Measurements from ENCODE around the gene CNTN1. TPM values are rescaled to one million over a fixed set of nuclear protein-coding genes. Genes with fewer than 3 reads are reported as not detected.
A peak's percentile ranks its signal among the peaks of the same experiment; 100 is the strongest.

CNTN1 gene
- total RNA-seq, 3 donors from 2014 or later (not counting 1 experiment from before 2014, with no cell fraction given), result not detected

DNA sequence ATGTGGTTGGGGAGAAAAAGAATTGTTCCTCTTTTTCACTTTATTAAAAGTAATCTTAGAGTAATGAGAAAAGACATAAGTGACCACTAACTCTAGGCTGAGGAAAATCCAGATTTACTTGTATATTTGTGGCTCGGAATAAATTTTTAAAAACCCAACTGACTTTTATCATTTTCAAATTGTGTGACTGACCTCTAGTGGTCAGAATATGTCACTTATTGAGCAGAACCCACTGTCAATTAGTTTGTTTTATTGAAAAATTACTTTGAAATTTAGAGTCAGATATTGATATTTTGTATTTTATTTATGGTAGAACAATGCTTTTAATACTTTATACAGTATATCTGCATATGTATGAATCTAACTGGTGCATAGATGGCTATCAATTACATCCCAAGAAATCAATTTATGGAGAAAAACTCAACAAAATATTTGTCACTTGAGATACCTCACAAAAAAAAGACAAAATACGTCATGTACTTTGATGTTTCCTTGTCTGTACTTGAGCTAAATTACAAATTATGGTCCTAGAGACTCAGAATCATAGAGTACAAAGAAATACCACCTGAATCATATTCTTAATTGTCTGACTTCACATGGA, 229.4 kb downstream of the CNTN1 start:
- ATAC-seq (no peak), DNase-seq (peak in 1 of 2 donors; percentile 4)
- WGBS (ENCODE audit: insufficient coverage), result 63% methylated on average over 1 of the region's 2 CpGs
- no peak overlapping the region for H3K27ac Mint-ChIP-seq
- intact Hi-C loops (cut with micrococcal nuclease), result no loop called here
- no peak overlapping the region for H3K4me3 Mint-ChIP-seq
- H3K27me3 Mint-ChIP-seq (ENCODE audit: low read depth in 2 of 2), result no peaks in the 10 kb centered on the region
- Histone ChIP-seq H3K36me3 (ENCODE audit: control insufficient read depth, insufficient read depth, low read length) (no peaks in the 10 kb centered on the region), H3K9me3 (ENCODE audit: control insufficient read depth, insufficient read depth, low read length) (no peaks in the 10 kb centered on the region), H3K27me3 (ENCODE audit: control insufficient read depth, insufficient read depth, low read length) (no peaks in the 10 kb centered on the region), H3K27ac (ENCODE audit: low read length) (no peak overlapping the region), H3K4me1 (ENCODE audit: control insufficient read depth, insufficient read depth, low read length) (no peaks in the 10 kb centered on the region), H3K4me3 (ENCODE audit: low read length) (no peak overlapping the region)
- TF ChIP-seq, protein P1, sequence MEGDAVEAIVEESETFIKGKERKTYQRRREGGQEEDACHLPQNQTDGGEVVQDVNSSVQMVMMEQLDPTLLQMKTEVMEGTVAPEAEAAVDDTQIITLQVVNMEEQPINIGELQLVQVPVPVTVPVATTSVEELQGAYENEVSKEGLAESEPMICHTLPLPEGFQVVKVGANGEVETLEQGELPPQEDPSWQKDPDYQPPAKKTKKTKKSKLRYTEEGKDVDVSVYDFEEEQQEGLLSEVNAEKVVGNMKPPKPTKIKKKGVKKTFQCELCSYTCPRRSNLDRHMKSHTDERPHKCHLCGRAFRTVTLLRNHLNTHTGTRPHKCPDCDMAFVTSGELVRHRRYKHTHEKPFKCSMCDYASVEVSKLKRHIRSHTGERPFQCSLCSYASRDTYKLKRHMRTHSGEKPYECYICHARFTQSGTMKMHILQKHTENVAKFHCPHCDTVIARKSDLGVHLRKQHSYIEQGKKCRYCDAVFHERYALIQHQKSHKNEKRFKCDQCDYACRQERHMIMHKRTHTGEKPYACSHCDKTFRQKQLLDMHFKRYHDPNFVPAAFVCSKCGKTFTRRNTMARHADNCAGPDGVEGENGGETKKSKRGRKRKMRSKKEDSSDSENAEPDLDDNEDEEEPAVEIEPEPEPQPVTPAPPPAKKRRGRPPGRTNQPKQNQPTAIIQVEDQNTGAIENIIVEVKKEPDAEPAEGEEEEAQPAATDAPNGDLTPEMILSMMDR (IDR thresholded peaks at IDR 0.05), result peak; percentile 39
- H3K9me3 Mint-ChIP-seq, result peaks cover 0 to 7% of the 10 kb centered on the region in 2 donors
- no peaks in the 10 kb centered on the region for H3K4me1 Mint-ChIP-seq
- no peaks in the 10 kb centered on the region for H3K36me3 Mint-ChIP-seq

DNA sequence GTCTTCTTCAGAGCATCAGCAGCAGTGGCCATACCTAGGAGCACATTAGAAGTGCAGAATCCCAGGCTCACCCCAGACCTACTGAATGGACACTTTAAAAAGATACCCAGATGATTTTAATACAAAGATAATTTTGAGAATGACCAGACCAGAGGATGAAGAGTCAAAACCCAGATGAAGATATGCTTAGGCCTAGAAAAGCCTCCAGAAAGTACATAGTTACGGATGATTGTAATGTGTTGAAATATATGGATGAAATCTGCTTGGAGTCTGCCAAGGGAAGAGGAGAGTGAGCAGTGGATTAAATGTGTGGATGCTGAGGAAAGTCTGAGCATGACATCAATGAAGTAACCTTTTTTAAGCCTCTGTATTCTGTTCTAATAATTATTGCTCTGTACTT, 245.7 kb downstream of the CNTN1 start:
- H3K36me3 ChIP-seq (ENCODE audit: control insufficient read depth, insufficient read depth, low read length), result no peaks in the 10 kb centered on the region
- Mint-ChIP-seq H3K4me1 (no peaks in the 10 kb centered on the region), H3K27ac (no peak overlapping the region), H3K4me3 (no peak overlapping the region), H3K27me3 (ENCODE audit: low read depth in 2 of 2) (no peaks in the 10 kb centered on the region), H3K9me3 (peaks cover 0 to 2% of the 10 kb centered on the region in 2 donors), H3K36me3 (no peaks in the 10 kb centered on the region)
- DNase-seq (no peak), ATAC-seq (no peak)
- no peak overlapping the region for H3K4me3 ChIP-seq (ENCODE audit: low read length)
- no peaks in the 10 kb centered on the region for H3K4me1 ChIP-seq (ENCODE audit: control insufficient read depth, insufficient read depth, low read length)
- no peaks in the 10 kb centered on the region for H3K9me3 ChIP-seq (ENCODE audit: control insufficient read depth, insufficient read depth, low read length)
- intact Hi-C loops (cut with micrococcal nuclease), result no loop called here
- TF ChIP-seq, protein P1 (IDR thresholded peaks at IDR 0.05), result no peak
- H3K27me3 ChIP-seq (ENCODE audit: control insufficient read depth, insufficient read depth, low read length), result no peaks in the 10 kb centered on the region
- 89% methylated on average over 1 of the region's 1 CpG for WGBS (ENCODE audit: insufficient coverage)
- H3K27ac ChIP-seq (ENCODE audit: low read length), result no peak overlapping the region

DNA sequence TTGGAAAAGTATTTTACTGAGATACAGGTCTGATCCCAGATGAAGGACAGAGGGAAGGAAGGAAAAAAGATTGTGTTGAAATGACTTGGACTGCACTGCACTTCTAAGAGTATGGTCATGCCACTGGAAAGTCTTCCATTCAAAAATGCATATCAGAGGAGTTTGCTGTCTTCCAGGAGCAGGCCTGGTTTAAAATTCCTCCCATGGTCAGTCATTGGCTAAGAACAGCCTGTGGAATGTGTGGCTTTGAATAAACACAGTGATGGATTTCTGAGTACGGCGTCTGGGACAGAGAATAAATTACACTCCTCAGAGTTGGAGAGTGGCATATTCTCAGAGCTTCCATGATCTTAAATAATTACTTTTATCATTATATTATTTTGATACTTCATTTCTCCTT, 250.1 kb downstream of the CNTN1 start:
- no CpG with 5 or more reads among the region's 2 CpGs for WGBS (ENCODE audit: insufficient coverage)
- H3K27ac ChIP-seq (ENCODE audit: low read length), result no peak overlapping the region
- DNase-seq (no peak), ATAC-seq (no peak)
- no peaks in the 10 kb centered on the region for H3K36me3 ChIP-seq (ENCODE audit: control insufficient read depth, insufficient read depth, low read length)
- TF ChIP-seq, protein P1 (IDR thresholded peaks at IDR 0.05), result no peak
- no peak overlapping the region for H3K4me3 Mint-ChIP-seq
- no peaks in the 10 kb centered on the region for H3K4me1 Mint-ChIP-seq
- no peaks in the 10 kb centered on the region for H3K9me3 Mint-ChIP-seq
- no peak overlapping the region for H3K27ac Mint-ChIP-seq
- H3K4me3 ChIP-seq (ENCODE audit: low read length), result no peak overlapping the region
- no peaks in the 10 kb centered on the region for H3K36me3 Mint-ChIP-seq
- no peaks in the 10 kb centered on the region for H3K27me3 ChIP-seq (ENCODE audit: control insufficient read depth, insufficient read depth, low read length)
- H3K9me3 ChIP-seq (ENCODE audit: control insufficient read depth, insufficient read depth, low read length), result no peaks in the 10 kb centered on the region
- H3K4me1 ChIP-seq (ENCODE audit: control insufficient read depth, insufficient read depth, low read length), result no peaks in the 10 kb centered on the region
- no peaks in the 10 kb centered on the region for H3K27me3 Mint-ChIP-seq (ENCODE audit: low read depth in 2 of 2)
- intact Hi-C loops (cut with micrococcal nuclease), result no loop called here

DNA sequence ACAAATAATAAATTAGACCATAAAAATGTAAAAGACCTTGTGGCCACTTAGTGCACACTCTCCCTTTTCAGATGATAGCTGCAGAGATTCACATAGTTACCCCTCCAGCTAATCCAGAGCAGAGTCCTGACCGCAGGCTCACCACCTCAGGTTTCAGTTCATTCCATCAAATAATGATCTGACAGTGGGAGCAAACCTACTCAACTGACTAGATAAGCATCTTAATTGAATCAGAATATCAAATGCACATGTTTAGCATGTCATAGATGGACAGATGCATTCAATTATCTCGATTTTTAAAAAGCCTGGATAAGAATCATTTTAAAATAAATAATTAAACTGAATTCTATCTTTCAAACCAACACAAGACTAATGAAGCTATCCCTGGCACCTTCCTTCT, 253.5 kb downstream of the CNTN1 start:
- no peaks in the 10 kb centered on the region for H3K27me3 ChIP-seq (ENCODE audit: control insufficient read depth, insufficient read depth, low read length)
- H3K4me3 ChIP-seq (ENCODE audit: low read length), result no peak overlapping the region
- Mint-ChIP-seq H3K27me3 (ENCODE audit: low read depth in 2 of 2) (no peaks in the 10 kb centered on the region), H3K36me3 (no peaks in the 10 kb centered on the region), H3K27ac (no peak overlapping the region), H3K9me3 (no peaks in the 10 kb centered on the region), H3K4me1 (no peaks in the 10 kb centered on the region), H3K4me3 (no peak overlapping the region)
- no peak overlapping the region for H3K27ac ChIP-seq (ENCODE audit: low read length)
- intact Hi-C loops (cut with micrococcal nuclease), result loop anchor here (5.0 kb wide), 1 partner anchor 1077 kb away; no protein-coding TSS in a partner anchor
- H3K9me3 ChIP-seq (ENCODE audit: control insufficient read depth, insufficient read depth, low read length), result no peaks in the 10 kb centered on the region
- no peak for DNase-seq
- no peaks in the 10 kb centered on the region for H3K4me1 ChIP-seq (ENCODE audit: control insufficient read depth, insufficient read depth, low read length)
- no peak for ATAC-seq
- TF ChIP-seq, protein P1 (IDR thresholded peaks at IDR 0.05), result no peak
- WGBS (ENCODE audit: insufficient coverage), result 93% methylated on average over 2 of the region's 2 CpGs
- no peaks in the 10 kb centered on the region for H3K36me3 ChIP-seq (ENCODE audit: control insufficient read depth, insufficient read depth, low read length)
